Fibroblast of gingiva (primary cell): ENCODE results near the gene GTPBP6.
"Not testable (repeated sequence)": the region's sequence is repeated elsewhere in the genome, so short reads cannot be mapped to it uniquely, and the experiment has no call there.

Experiments used
- DNase-seq: peaks from one replicate; pipeline ENCODE4 v3.0.0-alpha.2; 2011; ENCODE audit warnings: low read depth

GTPBP6 gene

DNA sequence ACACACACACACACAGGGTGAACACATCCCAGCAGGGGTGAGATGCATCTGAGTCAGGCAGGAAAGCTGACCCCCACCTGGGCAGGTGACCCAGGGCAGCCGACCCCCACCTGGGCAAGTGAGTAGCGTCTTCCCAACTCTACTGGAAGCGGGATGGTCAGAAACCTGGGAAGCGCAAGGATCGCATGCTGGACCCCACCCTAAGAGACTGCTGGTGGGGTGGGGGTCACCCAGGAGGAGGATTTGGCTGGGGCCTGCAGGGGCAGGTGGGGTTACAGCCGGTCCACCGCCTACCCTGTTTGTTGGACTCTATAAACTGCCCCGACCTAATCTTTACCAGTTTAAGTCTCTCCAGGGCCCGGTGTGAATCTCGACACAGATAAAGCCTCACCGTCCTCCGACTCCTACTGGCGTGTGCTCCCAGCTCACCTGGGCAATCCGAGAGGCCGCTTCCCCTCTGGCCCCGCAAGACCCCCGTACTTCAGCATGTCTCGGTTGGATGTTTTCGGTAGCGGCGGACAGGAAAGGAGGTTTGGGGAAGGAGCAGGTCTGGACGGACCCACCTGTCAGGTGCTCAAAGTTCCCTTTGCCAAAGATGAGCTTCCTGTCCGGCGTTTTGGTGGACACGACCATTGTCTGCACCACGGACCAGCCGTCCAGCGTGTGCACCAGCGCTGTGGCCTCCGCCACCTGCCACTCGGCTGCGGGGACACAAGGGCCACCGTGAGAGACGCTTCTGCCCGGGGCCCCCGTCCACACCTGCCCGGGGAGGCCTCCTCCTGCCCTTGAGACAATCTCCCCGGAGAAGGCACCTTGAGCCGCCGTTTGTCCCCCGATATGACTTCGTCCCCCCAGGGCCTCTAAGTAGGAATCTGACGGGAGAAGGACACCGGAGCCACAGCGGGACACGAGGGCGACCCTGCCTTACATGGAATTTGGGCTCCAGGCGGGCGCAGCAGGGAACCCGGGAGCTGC, 2.0 kb downstream of the GTPBP6 start:
- no peak for DNase-seq

DNA sequence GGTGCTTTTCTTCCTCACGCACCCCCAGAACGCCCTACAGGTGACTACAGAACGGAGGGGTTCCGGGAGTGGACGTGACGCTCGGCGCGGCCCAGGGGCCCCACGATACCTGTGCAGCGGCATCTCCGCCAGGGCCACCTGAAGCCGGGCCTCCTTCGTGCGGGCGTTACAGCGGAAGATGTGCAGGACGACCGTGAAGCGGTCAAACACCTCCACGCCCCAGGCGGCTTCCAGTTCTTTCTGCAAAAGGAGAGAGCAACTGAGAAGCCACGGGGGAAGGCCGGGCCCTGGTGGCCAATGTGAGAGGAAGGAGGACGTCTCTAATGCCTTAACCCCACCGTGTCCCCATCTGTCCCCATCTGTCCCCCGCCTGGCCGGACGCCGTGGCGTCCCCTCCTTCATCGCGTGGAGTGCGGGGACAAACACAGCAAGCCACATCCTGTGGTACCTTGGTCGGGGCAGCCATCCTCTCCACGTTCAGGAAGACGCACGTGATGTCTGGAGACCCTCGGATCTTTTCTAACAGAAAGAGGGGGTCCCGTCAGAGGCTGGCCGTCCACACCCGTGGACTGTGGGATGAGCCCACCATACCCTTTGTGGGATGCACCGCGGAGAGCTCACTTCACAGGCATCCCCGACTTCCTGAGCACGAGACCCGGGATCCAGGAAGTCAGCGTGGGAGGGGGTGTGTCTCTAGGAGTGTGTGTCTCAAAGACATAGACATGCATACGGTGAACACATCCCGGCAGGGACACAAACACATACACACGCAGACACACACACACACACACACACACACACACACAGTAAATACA, 3.6 kb downstream of the GTPBP6 start:
- DNase-seq: peak; percentile 17

DNA sequence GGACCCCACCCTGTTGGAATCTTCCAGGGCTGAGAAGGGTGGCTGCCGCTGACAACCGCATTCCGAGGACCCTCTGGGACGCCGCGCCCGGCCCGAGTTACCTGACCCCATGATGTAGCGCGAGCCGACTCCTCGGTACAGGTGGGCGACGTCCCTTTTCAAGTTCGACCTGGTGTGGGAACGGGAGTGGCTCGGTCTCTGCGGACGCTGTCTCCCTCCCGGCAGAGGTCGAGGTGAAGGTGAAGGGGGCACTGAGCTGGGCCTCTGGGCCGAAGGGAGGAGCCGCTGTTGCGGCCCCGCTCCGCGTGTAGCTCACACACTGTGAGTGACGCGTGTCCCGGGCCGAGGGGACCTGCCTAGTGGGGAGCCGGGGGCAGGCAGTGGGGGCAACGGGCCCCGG, 4.5 kb downstream of the GTPBP6 start:
- no peak for DNase-seq

DNA sequence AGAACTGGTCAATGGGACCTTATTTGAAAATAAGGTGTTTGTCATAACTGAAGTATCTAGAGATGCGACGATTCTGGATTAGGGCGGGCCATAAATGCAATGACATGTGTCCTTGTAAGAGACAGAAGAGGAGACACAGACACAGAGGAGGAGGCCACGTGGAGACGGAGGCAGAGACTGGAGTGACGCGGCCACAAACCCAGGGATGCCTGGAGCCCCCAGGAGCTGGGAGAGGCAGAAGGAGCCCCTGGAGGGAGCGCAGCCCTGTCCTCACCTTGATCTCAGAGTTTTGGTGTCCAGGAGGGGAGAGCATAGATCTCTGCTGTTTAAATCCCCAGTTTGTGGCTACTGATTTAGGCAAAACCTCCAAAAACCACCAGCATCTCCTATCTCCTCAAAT, 5.0 kb downstream of the GTPBP6 start:
- no peak for DNase-seq

DNA sequence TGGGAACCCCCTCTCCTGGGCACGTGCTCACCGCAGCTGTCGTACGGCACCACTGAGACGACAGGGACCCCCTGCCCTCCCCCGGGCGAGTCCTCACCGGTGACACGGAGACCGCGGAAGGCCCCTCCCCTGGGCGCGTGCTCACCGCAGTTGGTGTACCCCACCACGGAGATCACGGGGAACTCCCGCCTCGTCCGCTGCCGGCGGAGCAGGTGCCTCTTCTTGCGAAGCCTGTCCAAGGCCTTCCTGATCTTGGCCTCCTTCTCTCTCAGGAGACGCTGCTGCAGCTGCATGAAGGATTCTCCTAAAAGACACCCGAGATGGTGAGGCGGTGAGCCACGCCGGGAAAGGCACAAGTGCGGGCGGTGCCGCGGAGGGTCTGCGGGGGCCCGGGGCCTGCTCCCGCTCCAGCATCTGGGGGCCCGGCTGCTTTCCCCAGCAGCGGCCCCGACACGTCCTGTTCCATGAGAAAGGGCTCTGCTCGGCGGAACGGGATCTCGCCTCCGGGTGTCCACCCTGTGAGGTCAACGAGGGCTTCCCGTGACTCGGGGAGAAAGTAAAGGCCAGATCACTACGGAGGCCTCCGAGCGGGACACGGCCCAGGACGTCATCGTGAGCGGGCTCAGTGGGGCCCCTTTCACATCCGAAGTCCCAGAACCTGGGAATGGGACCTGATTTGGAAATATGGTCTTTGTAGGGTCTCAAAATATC, 5.8 kb downstream of the GTPBP6 start:
- DNase-seq: no peak

DNA sequence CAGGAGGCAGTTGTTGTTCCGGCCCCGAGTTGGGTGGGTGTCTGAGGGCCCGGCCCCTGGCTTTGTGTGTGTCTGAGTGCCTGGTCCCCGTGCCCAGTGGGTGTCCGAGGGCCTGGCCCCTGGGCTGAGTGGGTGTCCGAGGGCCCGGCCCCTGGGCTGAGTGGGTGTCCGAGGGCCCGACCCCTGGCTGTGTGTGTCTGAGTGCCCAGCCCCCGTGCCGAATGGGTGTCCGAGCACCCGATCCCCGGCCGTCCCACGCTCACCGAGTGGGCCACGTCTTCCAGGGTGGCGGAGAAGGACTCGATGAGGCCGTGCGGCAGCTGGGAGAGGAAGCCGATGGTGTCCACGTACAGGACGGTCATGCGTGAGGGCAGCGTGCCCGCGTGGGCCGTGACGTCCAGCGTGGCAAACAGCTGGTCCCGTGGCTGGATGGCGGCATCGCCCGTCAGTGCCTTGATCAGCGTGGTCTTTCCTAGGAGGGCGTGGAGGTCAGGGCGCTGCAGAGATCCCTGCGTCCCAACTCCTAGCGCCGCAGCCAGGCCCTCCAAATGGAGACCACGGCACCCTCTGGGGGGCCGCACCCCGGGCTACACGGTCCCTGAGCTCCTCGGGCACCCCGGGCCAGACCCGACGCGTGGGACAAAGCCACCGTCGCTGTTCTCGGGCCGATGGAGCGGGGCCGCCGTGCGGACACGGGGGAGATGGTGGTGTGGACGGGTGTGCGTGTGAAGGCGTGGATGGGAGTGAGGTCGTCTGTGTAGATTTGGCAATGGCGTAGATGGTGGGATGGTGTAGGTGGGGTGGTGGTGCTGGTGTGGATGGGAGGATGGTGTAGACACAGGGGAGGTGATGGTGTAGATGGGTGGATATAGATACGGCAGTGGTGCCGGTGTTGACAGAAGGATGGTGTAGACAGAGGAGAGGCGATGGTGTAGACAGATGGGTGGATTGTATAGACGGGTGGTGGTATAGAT, 7.2 kb downstream of the GTPBP6 start:
- no peak for DNase-seq

DNA sequence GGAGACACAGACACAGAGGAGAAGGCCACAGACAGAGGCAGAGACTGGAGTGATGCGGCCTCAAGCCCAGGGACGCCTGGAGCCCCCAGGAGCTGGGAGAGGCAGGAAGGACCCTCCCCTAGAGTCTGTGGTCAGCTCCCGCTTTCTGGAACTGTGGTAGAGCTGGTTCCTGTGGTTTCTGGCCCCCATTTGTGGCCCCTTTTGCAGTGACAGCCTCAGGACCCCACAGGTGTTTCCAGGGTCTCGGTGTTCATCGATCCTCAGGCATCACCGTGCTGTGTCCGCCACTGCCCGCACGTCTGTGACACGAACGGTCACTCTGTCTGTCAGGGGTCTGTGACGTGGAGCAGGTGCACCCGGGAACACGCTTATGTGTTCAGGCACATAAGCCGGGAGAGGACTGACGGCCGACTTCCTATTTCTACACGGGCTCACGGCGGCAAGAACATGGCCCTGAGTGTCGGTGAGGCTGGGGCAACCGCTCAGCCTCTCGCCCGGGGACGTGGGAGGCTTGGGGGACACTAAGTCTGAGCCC, 7.9 kb downstream of the GTPBP6 start:
- no peak for DNase-seq

DNA sequence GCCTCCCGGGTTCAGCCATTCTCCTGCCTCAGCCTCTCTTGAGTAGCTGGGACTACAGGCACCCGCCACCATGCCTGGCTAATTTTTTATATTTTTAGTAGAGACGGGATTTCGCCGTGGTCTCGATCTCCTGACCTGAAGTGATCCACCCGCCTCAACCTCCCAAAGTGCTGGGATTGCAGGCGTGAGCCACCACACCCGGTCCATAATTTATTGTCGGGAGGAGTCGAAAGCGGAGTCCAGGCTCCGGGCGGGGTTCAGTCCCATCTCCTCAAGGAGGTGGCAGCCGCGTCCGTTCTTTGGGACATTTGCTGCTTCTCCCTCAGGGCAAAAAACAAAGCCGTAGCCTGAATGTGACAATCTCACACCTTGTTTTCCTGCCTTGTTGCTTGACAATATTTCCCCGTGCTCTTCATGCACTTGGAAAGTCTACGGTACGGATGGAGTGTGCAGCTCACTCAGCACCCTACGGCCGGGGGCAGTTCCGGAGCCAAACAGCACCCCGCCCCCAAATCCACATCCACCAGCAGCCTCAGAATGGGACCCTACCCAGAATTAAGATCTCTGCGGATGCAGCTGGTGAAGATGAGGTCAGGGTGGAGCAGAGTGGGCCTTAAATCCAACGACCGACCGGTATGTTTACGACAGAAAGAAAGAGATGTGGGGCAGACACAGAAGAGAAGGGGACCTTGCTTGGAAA, 9.6 kb downstream of the GTPBP6 start:
- no peak for DNase-seq

DNA sequence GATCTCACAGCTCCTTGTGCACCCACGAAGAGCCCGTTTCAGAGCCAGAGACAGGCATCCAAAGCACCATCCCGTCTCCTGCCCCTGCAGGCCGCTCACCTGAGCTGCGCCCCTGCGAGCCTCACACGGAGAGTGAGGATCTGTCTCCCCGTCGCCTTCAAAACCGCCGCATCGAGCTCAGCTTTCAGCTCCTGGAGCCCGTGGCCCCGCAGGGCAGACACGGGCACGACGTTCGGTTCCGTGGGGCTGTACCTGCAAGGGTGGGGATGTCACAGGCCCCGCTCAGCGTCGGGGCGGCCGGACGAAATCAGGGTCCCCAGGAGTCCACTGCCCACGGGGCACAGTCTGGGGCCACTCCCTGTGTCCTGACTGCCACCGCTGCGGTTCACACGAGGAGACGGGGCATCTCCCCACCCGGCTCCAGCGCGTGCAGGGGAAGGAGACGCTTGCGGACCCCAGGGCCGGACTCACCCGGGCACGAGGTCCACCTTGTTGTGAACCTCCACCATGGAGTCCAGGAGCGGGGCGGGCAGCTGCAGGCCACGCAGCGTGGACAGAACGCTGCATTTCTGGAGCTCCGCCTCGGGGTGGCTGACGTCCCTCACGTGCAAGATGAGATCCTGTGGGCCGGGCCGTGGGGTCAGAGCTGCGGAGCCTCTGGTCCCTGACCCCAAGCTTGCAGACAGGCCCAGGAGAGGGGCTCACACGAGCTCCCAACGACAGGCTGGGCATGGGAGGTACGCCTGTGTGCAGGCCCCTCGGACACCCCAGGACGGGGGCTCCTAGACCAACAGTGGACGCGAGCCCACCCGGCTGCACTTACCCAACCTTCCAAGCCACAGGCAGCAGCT, 11.1 kb downstream of the GTPBP6 start:
- no peak for DNase-seq

DNA sequence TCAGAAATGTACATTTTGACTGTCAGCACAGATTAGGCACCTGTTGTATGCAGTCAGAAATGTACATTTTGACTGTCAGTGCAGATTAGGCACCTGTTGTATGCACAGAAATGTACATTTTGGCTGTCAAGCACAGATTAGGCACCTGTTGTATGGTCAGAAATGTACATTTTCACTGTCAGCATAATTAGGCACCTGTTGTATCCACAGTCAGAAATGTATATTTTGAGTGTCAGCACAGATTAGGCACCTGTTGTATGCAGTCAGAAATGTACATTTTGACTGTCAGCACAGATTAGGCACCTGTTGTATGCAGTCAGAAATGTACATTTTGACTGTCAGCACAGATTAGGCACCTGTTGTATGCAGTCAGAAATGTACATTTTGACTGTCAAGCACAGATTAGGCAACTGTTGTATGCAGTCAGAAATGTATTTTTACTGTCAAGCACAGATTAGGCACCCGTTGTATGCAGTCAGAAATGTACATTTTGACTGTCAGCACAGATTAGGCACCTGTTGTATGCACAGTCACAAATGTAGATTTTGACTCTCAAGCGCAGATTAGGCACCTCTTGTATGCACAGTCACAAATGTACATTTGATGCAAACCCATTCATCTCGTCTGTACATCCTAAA, 11.9 kb downstream of the GTPBP6 start:
- DNase-seq: not testable (repeated sequence)

DNA sequence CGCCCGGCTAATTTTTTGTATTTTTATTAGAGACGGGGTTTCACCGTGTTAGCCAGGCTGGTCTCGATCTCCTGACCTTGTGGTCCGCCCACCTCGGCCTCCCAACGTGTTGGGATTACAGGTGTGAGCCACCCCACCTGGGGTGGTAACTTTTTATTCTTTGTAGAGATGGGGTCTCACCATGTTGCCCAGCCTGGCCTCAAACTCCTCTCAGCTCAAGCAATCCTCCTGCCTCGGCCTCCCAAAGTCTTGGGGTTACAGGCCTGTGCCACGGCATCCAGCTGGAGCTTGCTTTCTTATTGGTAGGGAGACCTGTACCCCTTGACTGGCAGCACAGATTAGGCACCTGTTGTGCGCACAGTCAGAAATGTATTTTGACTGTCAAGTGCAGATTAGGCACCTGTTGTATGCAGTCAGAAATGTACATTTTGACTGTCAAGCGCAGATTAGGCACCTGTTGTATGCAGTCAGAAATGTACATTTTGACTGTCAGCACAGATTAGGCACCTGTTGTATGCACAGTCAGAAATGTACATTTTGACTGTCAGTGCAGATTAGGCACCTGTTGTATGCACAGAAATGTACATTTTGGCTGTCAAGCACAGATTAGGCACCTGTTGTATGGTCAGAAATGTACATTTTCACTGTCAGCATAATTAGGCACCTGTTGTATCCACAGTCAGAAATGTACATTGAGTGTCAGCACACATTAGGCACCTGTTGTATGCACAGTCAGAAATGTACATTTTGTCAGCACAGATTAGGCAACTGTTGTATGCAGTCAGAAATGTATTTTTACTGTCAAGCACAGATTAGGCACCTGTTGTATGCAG, 12.6 kb downstream of the GTPBP6 start:
- not testable (repeated sequence) for DNase-seq

DNA sequence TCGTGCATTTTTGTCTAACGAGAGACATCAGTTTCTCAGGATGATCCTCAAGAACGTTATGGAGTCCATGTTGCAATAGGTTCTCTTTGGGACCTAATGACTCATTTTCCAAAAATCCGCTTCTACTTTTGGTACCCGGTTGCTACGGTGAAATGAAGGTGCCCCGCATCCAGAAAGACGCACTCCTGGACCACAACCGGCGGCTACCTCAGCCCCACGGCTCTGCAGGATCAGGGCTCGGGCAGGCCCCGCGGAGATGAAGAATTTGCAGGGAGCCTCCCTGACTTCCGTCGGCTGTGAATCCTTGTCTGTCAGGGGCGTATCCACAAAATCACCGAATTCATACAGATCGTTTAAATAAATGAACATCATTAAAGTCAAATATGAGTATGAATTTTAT, 15.6 kb downstream of the GTPBP6 start:
- no peak for DNase-seq

DNA sequence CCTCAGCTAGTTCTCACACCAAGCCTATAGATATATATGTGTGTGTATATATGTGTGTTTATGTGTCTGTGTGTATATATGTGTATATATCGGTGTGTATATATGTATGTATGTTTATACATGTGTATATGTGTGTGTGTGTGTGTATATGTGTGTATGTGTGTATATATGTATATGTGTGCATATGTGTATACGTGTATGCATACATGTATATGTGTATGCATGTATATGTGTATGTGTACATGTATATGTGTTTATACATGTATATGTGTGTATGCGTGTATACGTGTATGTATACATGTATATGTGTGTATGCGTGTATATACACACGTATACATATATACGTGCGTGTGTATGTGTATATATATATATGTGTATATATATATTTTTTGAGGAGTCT, 18.3 kb downstream of the GTPBP6 start:
- no peak for DNase-seq

DNA sequence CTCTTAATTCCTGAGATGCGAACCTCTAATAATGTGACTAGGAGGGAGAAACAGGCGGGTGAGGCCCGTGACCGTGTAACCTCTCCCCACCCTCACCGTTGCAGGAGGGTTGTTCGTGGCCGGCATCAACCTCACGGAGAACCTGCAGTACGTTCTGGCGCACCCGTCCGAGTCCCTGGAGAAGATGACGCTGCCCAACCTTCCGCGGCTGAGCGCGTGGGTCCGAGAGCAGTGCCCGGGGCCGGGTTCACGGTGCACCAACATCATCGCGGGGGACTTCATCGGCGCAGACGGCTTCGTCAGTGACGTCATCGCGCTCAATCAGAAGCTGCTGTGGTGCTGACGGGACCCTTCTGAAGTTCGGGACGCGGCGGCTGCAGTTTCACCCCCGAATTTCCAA, 19.6 kb downstream of the GTPBP6 start:
- no peak for DNase-seq

DNA sequence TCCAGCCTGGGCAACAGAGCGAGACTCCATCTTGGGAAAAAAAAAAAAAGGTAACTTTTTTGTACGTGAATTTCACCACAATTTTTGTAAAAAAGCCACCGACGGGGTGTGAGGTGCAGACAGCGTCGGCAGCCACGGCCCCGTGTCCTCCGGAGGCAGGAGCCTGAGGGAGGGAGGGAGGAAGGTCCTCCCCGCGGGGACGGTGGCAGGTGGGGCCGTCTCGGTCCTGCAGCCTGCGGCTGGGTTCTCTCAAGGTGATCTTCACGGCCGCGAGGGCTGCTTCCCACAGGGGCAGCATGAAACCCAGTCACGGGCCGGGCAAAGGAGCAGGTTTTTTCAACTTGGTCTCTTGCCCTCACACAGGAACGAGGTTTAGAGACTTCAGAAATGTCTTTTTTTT, 23.5 kb downstream of the GTPBP6 start:
- no peak for DNase-seq

DNA sequence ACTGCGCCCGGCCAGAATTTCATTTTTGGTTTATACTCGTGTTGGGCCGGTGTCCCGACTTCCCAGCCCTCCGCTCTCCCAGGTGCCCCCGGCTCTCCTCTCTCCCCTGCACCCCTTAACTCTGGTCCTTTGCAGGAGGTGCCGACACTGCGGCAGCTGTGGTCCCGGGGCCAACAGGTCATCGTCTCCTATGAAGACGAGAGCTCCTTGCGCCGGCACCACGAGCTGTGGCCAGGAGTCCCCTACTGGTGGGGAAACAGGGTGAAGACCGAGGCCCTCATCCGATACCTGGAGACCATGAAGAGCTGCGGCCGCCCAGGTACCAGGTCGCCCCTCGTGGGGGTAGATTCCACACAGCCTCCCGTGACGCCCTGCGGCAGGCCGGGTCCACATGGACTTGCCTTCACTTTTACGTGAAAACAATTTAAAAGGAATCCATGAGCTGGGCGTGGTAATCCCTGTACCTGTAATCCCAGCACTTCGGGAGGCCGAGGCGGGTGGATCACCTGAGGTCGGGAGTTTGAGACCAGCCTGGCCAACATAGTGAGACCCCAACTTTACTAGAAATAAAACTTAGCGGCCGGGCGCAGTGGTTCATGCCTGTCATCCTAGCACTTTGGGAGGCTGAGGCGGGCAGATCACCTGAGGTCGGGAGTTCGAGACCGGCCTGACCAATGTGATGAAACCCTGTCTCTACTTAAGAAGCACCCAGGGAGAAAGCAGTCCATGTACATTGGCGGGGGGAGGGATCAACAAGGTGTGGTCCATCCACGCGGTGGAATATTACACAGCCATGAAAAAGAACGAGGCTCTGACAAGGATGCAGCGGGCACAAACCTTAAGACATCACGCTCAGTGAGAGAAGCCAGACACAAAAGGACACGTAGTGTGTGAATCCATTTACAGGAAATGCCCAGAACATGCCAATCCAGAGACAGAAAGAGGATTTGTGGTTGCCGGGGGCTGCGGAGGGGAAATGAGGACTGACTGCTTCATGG, 25.4 kb downstream of the GTPBP6 start:
- no peak for DNase-seq
